GM23338 (cell line): ENCODE results near the gene C3orf70. TPM values are rescaled to one million over a fixed set of nuclear protein-coding genes. Genes with fewer than 3 reads are reported as not detected.

ENCODE experiments used
- ATAC-seq: fragments of 200-7000 bp; cut with Tn5 transposase; 3 replicates; pipeline ENCODE4 v1.9.1; 2020
- DNase-seq: peaks from one replicate; pipeline ENCODE4 v3.0.0-alpha.2; 2015; ENCODE audit warnings: low spot score
- H2AFZ ChIP-seq: fragments of 200-600 bp; sonication (generic); 2 replicates; pipeline ENCODE4 v1.8.0; 2016; ENCODE audit warnings: antibody characterized with exemption, mild to moderate bottlenecking, moderate library complexity
- H3F3A ChIP-seq: fragments of 200-600 bp; sonication (generic); replicated peaks from 2 replicates; pipeline ENCODE4 v1.8.0; 2017; ENCODE audit warnings: antibody characterized with exemption, mixed run types, low read depth
- H3K27ac ChIP-seq: fragments of 200-600 bp; sonication (generic); 2 replicates; pipeline ENCODE4 v1.6.1; 2016; ENCODE audit warnings: low read depth
- H3K27me3 ChIP-seq: fragments of 200-600 bp; sonication (generic); 2 replicates; pipeline ENCODE4 v1.8.0; 2016; ENCODE audit warnings: mild to moderate bottlenecking, mixed run types, moderate library complexity; ENCODE audit not compliant: insufficient read depth
- H3K36me3 ChIP-seq: fragments of 200-600 bp; sonication (generic); 2 replicates; pipeline ENCODE4 v1.8.0; 2016; ENCODE audit warnings: mild to moderate bottlenecking; ENCODE audit not compliant: insufficient read depth
- H3K4me1 ChIP-seq: fragments of 200-600 bp; sonication (generic); 2 replicates; pipeline ENCODE4 v1.8.0; 2016; ENCODE audit warnings: mild to moderate bottlenecking, moderate library complexity; ENCODE audit not compliant: insufficient read depth
- H3K4me2 ChIP-seq: fragments of 200-600 bp; sonication (generic); 2 replicates; pipeline ENCODE4 v1.7.1; 2017; ENCODE audit warnings: mixed run types
- H3K4me3 ChIP-seq: fragments of 200-600 bp; sonication (generic); 2 replicates; pipeline ENCODE4 v1.6.1; 2016; ENCODE audit warnings: mixed run types
- H3K79me2 ChIP-seq: fragments of 200-600 bp; sonication (generic); replicated peaks from 2 replicates; pipeline ENCODE4 v1.8.0; 2017; ENCODE audit warnings: mild to moderate bottlenecking; ENCODE audit not compliant: insufficient read depth
- H3K9me2 ChIP-seq: fragments of 200-600 bp; sonication (generic); 2 replicates; pipeline ENCODE4 v1.8.0; 2017; ENCODE audit not compliant: insufficient read depth
- H4K20me1 ChIP-seq: fragments of 200-600 bp; sonication (generic); replicated peaks from 2 replicates; pipeline ENCODE4 v1.8.0; 2017; ENCODE audit warnings: mild to moderate bottlenecking; ENCODE audit not compliant: insufficient read depth
- H3K27ac Mint-ChIP-seq: 2 replicates; pipeline ENCODE4 v1.8.0; 2020; ENCODE audit warnings: inconsistent platforms, mild to moderate bottlenecking, moderate library complexity, mixed read lengths
- H3K27me3 Mint-ChIP-seq: 3 replicates; pipeline ENCODE4 v1.8.0; 2022; ENCODE audit warnings: low read depth, mild to moderate bottlenecking, moderate library complexity, mixed read lengths, inconsistent platforms; ENCODE audit not compliant: insufficient read depth, poor library complexity
- H3K36me3 Mint-ChIP-seq: 3 replicates; pipeline ENCODE4 v1.8.0; 2021; ENCODE audit warnings: low read depth, mild to moderate bottlenecking, inconsistent platforms, moderate library complexity, mixed read lengths
- H3K4me1 Mint-ChIP-seq: 3 replicates; pipeline ENCODE4 v1.8.0; 2020; ENCODE audit warnings: mild to moderate bottlenecking, inconsistent platforms, mixed read lengths
- H3K4me3 Mint-ChIP-seq: 3 replicates; pipeline ENCODE4 v1.8.0; 2021; ENCODE audit warnings: moderate library complexity, mild to moderate bottlenecking, inconsistent platforms, mixed read lengths
- H3K9me3 Mint-ChIP-seq: 3 replicates; pipeline ENCODE4 v1.8.0; 2020; ENCODE audit warnings: moderate library complexity, mild to moderate bottlenecking, inconsistent platforms, mixed read lengths
- CTCF ChIP-seq, 2 experiments: fragments of 200-600 bp in 1 of 2; sonication (generic) in 1 of 2; conservative IDR thresholded peaks; 2 replicates each; pipeline versions ENCODE4 v1.5.1 to v1.6.1; 2016 to 2017; ENCODE audit warnings: antibody characterized with exemption in 2 of 2, low read depth in 2 of 2, mild to moderate bottlenecking in 2 of 2, moderate library complexity in 1 of 2
- EZH2 ChIP-seq: fragments of 200-600 bp; sonication (generic); IDR thresholded peaks from one replicate; pipeline ENCODE4 v1.8.0; 2017; ENCODE audit warnings: antibody characterized with exemption, mild to moderate bottlenecking, low read depth; ENCODE audit not compliant: unreplicated experiment
- EZH2phosphoT487 ChIP-seq: fragments of 200-600 bp; sonication (generic); IDR thresholded peaks from one replicate; pipeline ENCODE4 v1.8.1; 2018; ENCODE audit warnings: antibody characterized with exemption; ENCODE audit not compliant: unreplicated experiment
- JUNB ChIP-seq: IDR thresholded peaks from one replicate; pipeline ENCODE4 v1.6.1; 2016; ENCODE audit warnings: antibody characterized with exemption; ENCODE audit not compliant: unreplicated experiment
- NANOG ChIP-seq: IDR thresholded peaks from 2 replicates; pipeline ENCODE4 v1.6.1; 2016; ENCODE audit warnings: antibody characterized with exemption, borderline replicate concordance
- POLR2AphosphoS5 ChIP-seq: IDR thresholded peaks from 2 replicates; pipeline ENCODE4 v1.6.1; 2016; ENCODE audit warnings: antibody characterized with exemption, low read depth
- STAT1 ChIP-seq: IDR thresholded peaks from one replicate; pipeline ENCODE4 v1.6.1; 2016; ENCODE audit warnings: antibody characterized with exemption; ENCODE audit not compliant: unreplicated experiment
- ZNF114 ChIP-seq: fragments of 250-450 bp; sonication (Bioruptor Pico); IDR thresholded peaks from 2 replicates; pipeline ENCODE4 v1.5.0; 2020; ENCODE audit warnings: mild to moderate bottlenecking, moderate library complexity
- ZNF462 ChIP-seq: fragments of 250-450 bp; sonication (Bioruptor Pico); IDR thresholded peaks from 2 replicates; pipeline ENCODE4 v1.5.0; 2020; ENCODE audit warnings: mild to moderate bottlenecking, moderate library complexity
- long read RNA-seq: library from polyadenylated mRNA; unstranded; transcript quantifications from one replicate; pipeline ENCODE4 v2.0.0, GENCODE V29; 2020; ENCODE audit not compliant: unreplicated experiment
- polyA plus RNA-seq: library from polyadenylated mRNA; unstranded; fragments of >200 nt; fragmentation: Nextera tagmentation; extraction: Ambion mirVana; gene quantifications from 2 replicates; pipeline ENCODE4 v1.2.1, GENCODE V29; 2016
- total RNA-seq: library from RNA; depleted of rRNA; stranded (reverse); fragments of >200 nt; shearing (Covaris generic); gene quantifications from 2 replicates; pipeline ENCODE4 v1.2.3, GENCODE V29; 2014; rRNA removed

Gene C3orf70
- 1.1 and 1.5 TPM in 2 replicates for total RNA-seq
- 0.42 and 0.45 TPM in 2 replicates for polyA plus RNA-seq
- long read RNA-seq: 0 reads

- peaks cover 45% of the 10 kb centered on the region for H3K27me3 ChIP-seq
- ATAC-seq: peak; percentile 68
- peak within 1 kb of the TSS; percentile 97 for H2AFZ ChIP-seq
Measured at GRCh38 chr3:185152410-185153170, at the start of gene C3orf70. TSS of gene C3orf70 (minus strand) at chr3:185153060. CDS start at chr3:185152823, 237 bp downstream.

More at GRCh38 chr3:185152410-185153170, at the start of gene C3orf70:
- H4K20me1 ChIP-seq: no peaks in the 10 kb centered on the region
- TF ChIP-seq JUNB: no peak
- no peak for TF ChIP-seq POLR2AphosphoS5
- TF ChIP-seq EZH2phosphoT487: peak; percentile 80
- no peak for TF ChIP-seq CTCF (conservative IDR thresholded peaks at IDR 0.05; ENCODE audit: low read depth in 2 of 2)
- TF ChIP-seq ZNF462: no peak
- TF ChIP-seq STAT1: no peak
- TF ChIP-seq NANOG: no peak
- peak; percentile 48 for TF ChIP-seq EZH2
- no peak for TF ChIP-seq ZNF114 (CRISPR knock-in tag)
- H3K36me3 ChIP-seq: no peaks in the 10 kb centered on the region
- Mint-ChIP-seq H3K9me3 (no peaks in the 10 kb centered on the region), H3K36me3 (no peaks in the 10 kb centered on the region), H3K27ac (no peak within 1 kb of the TSS), H3K4me1 (peaks cover 8% of the 10 kb centered on the region), H3K4me3 (peak within 1 kb of the TSS; percentile 80), H3K27me3 (peaks cover 17% of the 10 kb centered on the region)
- H3K79me2 ChIP-seq: no peaks in the 10 kb centered on the region
- H3K4me2 ChIP-seq: peak within 1 kb of the TSS; percentile 84
- peak within 1 kb of the TSS; percentile 83 for H3K4me3 ChIP-seq
- H3K4me1 ChIP-seq: peaks cover 16% of the 10 kb centered on the region
- peaks cover 10% of the 10 kb centered on the region; the same call in 1 of the 2 replicates for H3F3A ChIP-seq
- peak; percentile 73 for DNase-seq
- H3K27ac ChIP-seq: no peak within 1 kb of the TSS
- 0 out of 2 replicates have a peak, but pooled peaks cover 2% of the 10 kb centered on the region for H3K9me2 ChIP-seq
